ENCODE measurements around the gene PRDM7. TPM values are rescaled to one million over a fixed set of nuclear protein-coding genes. Genes with fewer than 3 reads are reported as not detected.
"Not testable (repeated sequence)": the region's sequence is repeated elsewhere in the genome, so short reads cannot be mapped to it uniquely, and the experiment has no call there.

The PRDM7 gene
- total RNA-seq, 2 experiments from 2014 or later, result not detected

- Mint-ChIP-seq H3K4me1 (peaks cover 12% of the 10 kb centered on the region), H3K36me3 (no peaks in the 10 kb centered on the region), H3K27me3 (peaks cover 22% of the 10 kb centered on the region), H3K9me3 (ENCODE audit: low read depth) (no peaks in the 10 kb centered on the region), H3K4me3 (no peak overlapping the region), H3K27ac (no peak overlapping the region)
- ATAC-seq, result no peak
- DNase-seq, result no peak
- CTCF ChIA-PET, result no interaction called here
These were observed 66.2 kb downstream of the PRDM7 start for GRCh38 chr16:90010676-90011507.

GRCh38 chr16:90009172-90009899, 67.8 kb downstream of the PRDM7 start:
- H3K27me3 Mint-ChIP-seq, result peaks cover 14% of the 10 kb centered on the region
- no peaks in the 10 kb centered on the region for H3K9me3 Mint-ChIP-seq (ENCODE audit: low read depth)
- H3K4me1 Mint-ChIP-seq, result peaks cover 12% of the 10 kb centered on the region
- DNase-seq (no peak), ATAC-seq (peak; percentile 37)
- H3K36me3 Mint-ChIP-seq, result no peaks in the 10 kb centered on the region
- no peak overlapping the region for H3K4me3 Mint-ChIP-seq
- CTCF ChIA-PET, result no interaction called here
- H3K27ac Mint-ChIP-seq, result no peak overlapping the region

GRCh38 chr16:90008708-90009145, 68.4 kb downstream of the PRDM7 start:
- H3K9me3 Mint-ChIP-seq (ENCODE audit: low read depth), result no peaks in the 10 kb centered on the region
- CTCF ChIA-PET, result no interaction called here
- DNase-seq, result peak; percentile 86
- H3K27me3 Mint-ChIP-seq, result peaks cover 14% of the 10 kb centered on the region
- no peak overlapping the region for H3K4me3 Mint-ChIP-seq
- no peak overlapping the region for H3K27ac Mint-ChIP-seq
- H3K4me1 Mint-ChIP-seq, result peaks cover 12% of the 10 kb centered on the region
- H3K36me3 Mint-ChIP-seq, result no peaks in the 10 kb centered on the region
- ATAC-seq, result peak; percentile 80

- H3K27me3 Mint-ChIP-seq, result peaks cover 11% of the 10 kb centered on the region
- peaks cover 12% of the 10 kb centered on the region for H3K4me1 Mint-ChIP-seq
- H3K4me3 Mint-ChIP-seq; CTCF ChIA-PET; DNase-seq; ATAC-seq; H3K9me3 Mint-ChIP-seq (ENCODE audit: low read depth); H3K36me3 Mint-ChIP-seq; H3K27ac Mint-ChIP-seq: not testable (repeated sequence)
These were observed 69.4 kb downstream of the PRDM7 start for GRCh38 chr16:90007635-90008234.

- ATAC-seq (no peak), DNase-seq (no peak)
- Mint-ChIP-seq H3K9me3 (ENCODE audit: low read depth) (no peaks in the 10 kb centered on the region), H3K4me1 (peaks cover 12% of the 10 kb centered on the region), H3K27me3 (peaks cover 11% of the 10 kb centered on the region), H3K27ac (no peak overlapping the region), H3K4me3 (no peak overlapping the region), H3K36me3 (peaks cover 2% of the 10 kb centered on the region)
- CTCF ChIA-PET, result no interaction called here
These were observed 70.1 kb downstream of the PRDM7 start for GRCh38 chr16:90007015-90007414.

Other genes with a start within 250 kb of the PRDM7 start
- under 1 TPM; 0.44 to 0.80 TPM for gene SPIRE2, start 248.9 kb downstream of the PRDM7 start, total RNA-seq
- gene TCF25, start 203.7 kb downstream of the PRDM7 start, total RNA-seq, result 100 to 1,000 TPM; 181 to 216 TPM
- 1 to 10 TPM; 2.6 to 4.1 TPM for gene MC1R, start 158.5 kb downstream of the PRDM7 start, total RNA-seq
- gene TUBB3, start 154.0 kb downstream of the PRDM7 start, total RNA-seq, result 1 to 10 TPM; 3.6 to 5.0 TPM
- 10 to 100 TPM; 26.7 to 27.7 TPM for gene DEF8, start 128.6 kb downstream of the PRDM7 start, total RNA-seq
- not detected for gene DBNDD1, start 57.9 kb downstream of the PRDM7 start, total RNA-seq